GM12875 (cell line): ENCODE data around the gene GRID1.

Experiments used
- H3K4me3 ChIP-seq: one replicate; pipeline ENCODE4 v1.5.1; 2011; ENCODE audit warnings: low read depth, low read length, control low read depth
- CTCF ChIP-seq: IDR thresholded peaks from 2 replicates; pipeline ENCODE4 v1.5.1; 2011; ENCODE audit warnings: low read depth, mild to moderate bottlenecking, control low read depth, inconsistent platforms, low read length, moderate library complexity, borderline replicate concordance; ENCODE audit not compliant: insufficient read depth

The GRID1 gene

GRCh38 chr10:85914720-85915119 is 451.9 kb downstream of the GRID1 start:
- no peak overlapping the region for H3K4me3 ChIP-seq
- no peak for TF ChIP-seq CTCF

- no peak overlapping the region for H3K4me3 ChIP-seq
- no peak for TF ChIP-seq CTCF
These were observed 458.1 kb downstream of the GRID1 start for GRCh38 chr10:85908462-85908861.

- TF ChIP-seq CTCF: no peak
- H3K4me3 ChIP-seq: no peak overlapping the region
These were observed 464.5 kb downstream of the GRID1 start for GRCh38 chr10:85902051-85902450.

- no peak for TF ChIP-seq CTCF
- H3K4me3 ChIP-seq: no peak overlapping the region
These were observed 465.0 kb downstream of the GRID1 start for GRCh38 chr10:85901599-85901998.

GRCh38 chr10:85900487-85900886 is 466.1 kb downstream of the GRID1 start:
- TF ChIP-seq CTCF: no peak

GRCh38 chr10:85900061-85900460 is 466.5 kb downstream of the GRID1 start:
- no peak for TF ChIP-seq CTCF
- H3K4me3 ChIP-seq: no peak overlapping the region

More at GRCh38 chr10:85900487-85900886, 466.1 kb downstream of the GRID1 start:
- H3K4me3 ChIP-seq: no peak overlapping the region

GRCh38 chr10:85891472-85891871 is 475.1 kb downstream of the GRID1 start:
- H3K4me3 ChIP-seq: no peak overlapping the region
- TF ChIP-seq CTCF: no peak
